ENCODE measurements around the gene RIPK1.

Gene RIPK1

DNA sequence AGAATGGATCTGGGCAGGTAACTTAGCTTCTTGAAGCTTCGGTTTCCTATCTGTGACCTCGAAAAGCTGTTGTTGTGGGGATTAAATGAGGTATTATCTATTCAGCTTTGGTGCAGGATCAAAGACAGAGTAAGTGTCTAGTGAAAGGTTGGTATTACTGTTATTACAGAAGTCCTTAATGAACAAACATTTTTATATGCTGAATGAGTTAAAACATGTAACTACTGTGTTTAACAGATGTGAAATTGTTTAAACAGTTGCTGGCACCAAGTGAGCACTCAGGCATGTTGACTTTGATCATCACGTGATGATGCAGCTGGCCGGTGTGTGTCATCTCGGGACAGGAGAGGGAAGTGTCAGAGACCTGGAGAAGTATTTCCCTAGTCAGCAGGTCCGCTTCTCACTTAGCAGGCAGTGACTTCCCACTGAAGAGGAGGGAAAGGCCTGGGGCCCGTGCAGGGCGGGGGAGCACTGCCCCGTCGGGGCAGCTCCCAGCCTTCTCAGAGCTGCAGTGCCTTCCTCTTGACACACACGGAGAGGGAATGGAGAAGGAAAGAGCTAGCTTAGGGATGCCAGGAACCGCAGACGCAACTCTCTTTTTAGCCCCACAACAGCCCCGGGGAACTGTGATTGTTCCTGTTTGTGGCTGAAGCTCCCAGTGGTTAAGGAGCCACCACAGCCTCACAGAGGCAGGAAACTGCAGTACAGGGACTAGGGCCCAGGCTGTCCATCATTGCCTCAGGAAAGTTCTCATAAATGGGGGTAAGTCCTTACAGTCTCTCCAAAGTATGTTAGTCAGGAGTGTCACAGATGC is 71.0 kb downstream of the RIPK1 start:
- no peak overlapping the region for H3K4me3 ChIP-seq (ENCODE audit: low read depth, low read length)
- TF ChIP-seq, protein P1, sequence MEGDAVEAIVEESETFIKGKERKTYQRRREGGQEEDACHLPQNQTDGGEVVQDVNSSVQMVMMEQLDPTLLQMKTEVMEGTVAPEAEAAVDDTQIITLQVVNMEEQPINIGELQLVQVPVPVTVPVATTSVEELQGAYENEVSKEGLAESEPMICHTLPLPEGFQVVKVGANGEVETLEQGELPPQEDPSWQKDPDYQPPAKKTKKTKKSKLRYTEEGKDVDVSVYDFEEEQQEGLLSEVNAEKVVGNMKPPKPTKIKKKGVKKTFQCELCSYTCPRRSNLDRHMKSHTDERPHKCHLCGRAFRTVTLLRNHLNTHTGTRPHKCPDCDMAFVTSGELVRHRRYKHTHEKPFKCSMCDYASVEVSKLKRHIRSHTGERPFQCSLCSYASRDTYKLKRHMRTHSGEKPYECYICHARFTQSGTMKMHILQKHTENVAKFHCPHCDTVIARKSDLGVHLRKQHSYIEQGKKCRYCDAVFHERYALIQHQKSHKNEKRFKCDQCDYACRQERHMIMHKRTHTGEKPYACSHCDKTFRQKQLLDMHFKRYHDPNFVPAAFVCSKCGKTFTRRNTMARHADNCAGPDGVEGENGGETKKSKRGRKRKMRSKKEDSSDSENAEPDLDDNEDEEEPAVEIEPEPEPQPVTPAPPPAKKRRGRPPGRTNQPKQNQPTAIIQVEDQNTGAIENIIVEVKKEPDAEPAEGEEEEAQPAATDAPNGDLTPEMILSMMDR (IDR thresholded peaks at IDR 0.05; ENCODE audit: borderline replicate concordance, insufficient read depth, low read depth, low read length), result no peak

DNA sequence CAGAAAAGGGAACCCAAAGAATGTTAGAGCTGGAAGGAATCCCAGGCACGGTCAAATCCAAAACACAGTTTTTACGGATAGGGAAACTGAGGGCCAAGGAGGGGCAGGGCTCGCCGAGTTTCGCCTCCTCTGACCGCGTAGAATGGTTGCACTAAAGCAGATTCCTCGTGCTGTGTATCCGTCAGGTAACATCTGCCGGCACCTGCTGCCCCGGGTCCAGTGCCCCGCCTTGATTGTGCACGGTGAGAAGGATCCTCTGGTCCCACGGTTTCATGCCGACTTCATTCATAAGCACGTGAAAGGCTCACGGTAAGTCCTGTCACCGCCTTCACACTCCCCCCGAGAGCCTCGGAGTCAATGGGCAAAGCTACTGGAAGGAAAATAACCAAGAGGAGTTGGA is 71.9 kb downstream of the RIPK1 start:
- H3K4me3 ChIP-seq (ENCODE audit: low read depth, low read length), result no peak overlapping the region
- TF ChIP-seq, protein P1 (IDR thresholded peaks at IDR 0.05; ENCODE audit: borderline replicate concordance, insufficient read depth, low read depth, low read length), result no peak

DNA sequence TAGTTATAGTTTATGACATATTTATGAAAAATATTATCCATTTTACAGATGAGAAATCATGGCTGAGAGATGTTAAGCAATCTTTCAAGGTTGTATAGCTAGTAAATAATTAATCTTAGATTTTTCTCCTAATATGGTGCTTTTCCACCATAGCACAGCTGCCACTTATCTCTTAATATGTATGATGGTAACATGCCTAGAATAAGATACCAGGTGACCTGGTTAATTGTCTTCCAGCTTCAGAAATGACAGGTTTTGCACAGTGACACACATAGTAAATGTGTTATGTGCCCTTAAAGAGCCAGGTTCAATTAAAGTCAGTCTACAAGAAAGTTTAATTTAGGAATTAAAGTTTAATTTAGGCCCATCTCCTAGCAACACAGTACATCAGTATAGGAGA is 74.2 kb downstream of the RIPK1 start:
- no peak overlapping the region for H3K4me3 ChIP-seq (ENCODE audit: low read depth, low read length)
- TF ChIP-seq, protein P1 (IDR thresholded peaks at IDR 0.05; ENCODE audit: borderline replicate concordance, insufficient read depth, low read depth, low read length), result no peak

DNA sequence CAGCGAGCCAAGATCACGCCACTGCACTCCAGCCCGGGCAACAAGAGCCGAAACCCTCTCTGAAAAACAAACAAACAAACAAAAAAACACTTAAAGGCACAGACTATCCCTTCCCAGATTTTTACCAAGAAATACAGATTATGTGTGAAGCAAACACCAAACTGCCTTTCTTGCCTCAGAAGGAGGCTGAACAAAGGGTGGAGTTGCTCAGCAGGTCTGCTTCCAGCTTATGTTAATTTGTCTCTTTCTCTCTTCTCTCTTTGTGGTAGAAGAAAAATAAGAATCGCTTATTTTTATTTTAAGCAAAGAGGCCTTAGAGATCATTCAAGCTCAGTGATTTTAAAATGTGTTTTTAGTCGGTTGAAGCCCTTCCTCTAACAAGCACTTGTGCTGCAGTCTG is 74.9 kb downstream of the RIPK1 start:
- TF ChIP-seq, protein P1 (IDR thresholded peaks at IDR 0.05; ENCODE audit: borderline replicate concordance, insufficient read depth, low read depth, low read length), result no peak
- H3K4me3 ChIP-seq (ENCODE audit: low read depth, low read length), result no peak overlapping the region

DNA sequence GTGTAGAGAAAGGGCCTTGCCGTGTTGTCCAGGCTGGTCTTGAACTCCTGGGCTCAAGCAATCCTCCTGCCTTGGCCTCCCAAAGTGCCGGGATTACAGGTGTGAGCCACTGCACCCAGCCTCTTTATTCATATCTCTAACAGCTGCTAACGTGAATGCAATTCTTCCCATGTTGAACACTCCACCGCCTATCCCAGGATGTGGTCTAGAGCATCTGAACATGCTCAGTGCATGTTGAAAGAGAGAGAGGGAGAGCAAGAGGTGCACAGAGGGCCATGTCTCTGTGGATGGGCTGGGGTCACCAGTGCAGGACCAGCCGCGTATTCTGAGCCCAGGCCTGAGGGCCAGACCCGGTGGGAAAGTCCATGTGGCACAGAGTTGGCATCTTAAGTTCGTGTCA is 76.3 kb downstream of the RIPK1 start:
- H3K4me3 ChIP-seq (ENCODE audit: low read depth, low read length), result no peak overlapping the region
- TF ChIP-seq, protein P1 (IDR thresholded peaks at IDR 0.05; ENCODE audit: borderline replicate concordance, insufficient read depth, low read depth, low read length), result no peak

DNA sequence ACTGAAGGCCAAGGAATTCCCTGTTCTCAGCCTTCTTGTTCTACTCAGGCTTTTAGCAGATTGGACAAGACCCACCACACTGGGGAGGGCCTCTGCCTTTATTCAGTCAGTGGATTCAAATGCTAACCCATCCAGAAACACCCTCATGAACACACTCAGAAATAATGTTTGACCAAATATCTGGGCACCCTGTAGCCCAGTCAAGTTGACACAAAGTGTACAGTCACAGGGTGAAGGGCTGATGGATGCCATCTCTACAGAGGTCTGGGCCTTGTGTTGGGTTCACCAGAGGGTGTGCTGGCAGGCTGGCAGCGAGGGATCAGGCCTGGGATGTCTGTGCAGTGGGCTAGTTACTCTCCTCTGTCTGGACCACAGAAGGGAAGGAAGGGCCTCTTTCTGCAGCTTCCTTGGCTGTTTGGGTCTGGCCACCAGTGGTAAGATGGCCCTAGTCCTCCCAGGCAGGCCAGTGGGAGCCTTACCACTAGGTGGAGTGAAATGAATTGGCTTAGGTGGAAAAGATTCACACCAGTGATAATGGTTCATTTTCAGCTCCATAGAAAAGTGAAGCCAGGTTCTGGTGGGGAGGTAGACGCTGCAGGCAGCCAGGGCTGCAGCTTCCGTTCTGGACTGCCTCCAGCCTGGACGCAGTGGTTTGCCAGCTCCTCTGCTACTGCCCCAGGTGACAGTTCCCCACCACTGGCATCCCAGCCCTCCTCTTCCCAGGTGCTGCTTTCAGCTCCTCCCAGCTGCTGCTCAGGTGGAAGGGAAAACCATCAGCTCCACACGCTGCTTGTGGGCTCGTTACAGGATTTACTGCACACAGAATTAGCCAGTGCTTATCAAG is 79.8 kb downstream of the RIPK1 start:
- no peak overlapping the region for H3K4me3 ChIP-seq (ENCODE audit: low read depth, low read length)

More for the DNA sequence above, 79.8 kb downstream of the RIPK1 start:
- TF ChIP-seq, protein P1 (IDR thresholded peaks at IDR 0.05; ENCODE audit: borderline replicate concordance, insufficient read depth, low read depth, low read length), result 0 out of 2 replicates have a peak, but pooled peaks have one; percentile 6
